Measurements from ENCODE around the gene BRK1.
A peak's percentile ranks its signal among the peaks of the same experiment; 100 is the strongest.
"Not testable (repeated sequence)": the region's sequence is repeated elsewhere in the genome, so short reads cannot be mapped to it uniquely, and the experiment has no call there.

BRK1 gene

DNA sequence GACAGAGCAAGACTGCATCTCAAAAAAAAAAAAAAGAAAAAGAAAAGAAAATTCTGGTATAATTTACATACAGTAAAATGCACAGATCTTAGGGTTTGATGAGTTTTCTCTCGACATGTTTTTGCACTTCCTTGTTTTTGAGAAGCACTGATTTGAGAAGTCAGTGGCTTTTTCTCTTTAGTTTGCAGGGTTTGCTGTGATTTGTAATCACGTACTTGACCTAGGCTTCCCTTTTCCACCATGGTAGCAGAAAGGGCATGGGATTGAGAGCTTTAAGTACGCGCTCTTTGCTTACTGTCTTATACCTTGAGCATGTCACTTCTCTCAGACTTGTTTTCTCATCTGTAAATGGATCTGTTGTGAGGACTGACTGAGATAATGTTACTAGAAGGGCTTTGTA lies 30.2 kb downstream of the BRK1 start:
- DNase-seq (ENCODE audit: low spot score) = no peak

DNA sequence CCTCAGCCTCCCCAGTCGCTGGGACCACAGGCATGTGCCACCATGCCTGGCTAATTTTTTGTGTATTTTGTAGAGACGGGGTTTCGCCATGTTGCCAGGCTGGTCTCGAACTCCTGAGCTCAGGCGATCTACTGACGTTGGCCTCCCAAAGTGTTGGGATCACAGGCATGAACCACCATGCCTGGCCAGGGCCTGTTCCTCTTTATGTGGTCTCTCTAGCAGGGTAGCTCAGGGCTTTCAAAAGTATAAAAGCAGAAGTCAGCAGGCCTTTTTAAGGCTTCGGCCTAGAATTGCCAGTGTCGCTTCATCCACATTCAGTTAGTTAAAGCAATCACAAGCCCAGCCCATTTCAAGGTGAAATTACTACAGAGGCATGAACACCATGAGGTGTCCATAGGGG lies 33.8 kb downstream of the BRK1 start:
- DNase-seq (ENCODE audit: low spot score) = no peak

- DNase-seq (ENCODE audit: low spot score) = no peak
These were observed 35.5 kb downstream of the BRK1 start for GRCh38 chr3:10150987-10151386.

GRCh38 chr3:10154335-10155122 lies 39.1 kb downstream of the BRK1 start:
- no peak for DNase-seq (ENCODE audit: low spot score)

DNA sequence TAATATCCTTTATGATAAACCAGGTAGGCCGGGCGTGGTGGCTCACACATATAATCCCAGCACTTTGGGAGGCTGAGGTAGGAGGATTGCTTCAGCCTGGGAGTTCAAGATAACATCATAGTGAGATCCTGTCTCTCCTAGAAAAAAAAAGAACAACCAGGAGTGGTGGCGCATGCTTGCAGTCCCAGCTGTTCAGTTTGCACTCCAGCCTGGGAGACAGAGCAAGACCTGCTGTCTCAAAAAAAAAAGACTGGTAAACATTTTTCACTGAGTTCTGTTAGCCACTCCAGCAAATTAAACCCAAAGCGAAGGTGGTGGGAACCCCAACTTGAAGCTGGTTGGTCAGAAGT lies 39.6 kb downstream of the BRK1 start:
- no peak for DNase-seq (ENCODE audit: low spot score)

DNA sequence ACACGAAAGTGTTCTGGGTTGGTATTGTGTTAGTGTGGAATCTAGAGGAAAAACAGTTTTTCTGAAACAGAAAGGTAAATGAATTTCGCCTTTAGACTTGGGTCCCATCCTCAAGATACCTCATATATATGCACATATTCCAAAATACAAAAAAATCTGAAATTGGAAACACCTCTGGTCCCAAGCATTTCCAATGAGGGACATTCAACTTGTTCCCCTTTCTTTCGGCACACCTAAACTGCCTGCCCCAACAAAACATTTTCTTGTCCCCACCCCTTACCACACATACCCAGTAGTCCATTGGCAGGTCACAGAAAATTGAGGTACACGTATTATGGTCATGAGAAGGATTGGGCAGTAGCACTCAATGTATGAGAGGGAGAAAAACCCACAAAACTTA lies 40.2 kb downstream of the BRK1 start:
- no peak for DNase-seq (ENCODE audit: low spot score)

GRCh38 chr3:10157031-10157430 lies 41.6 kb downstream of the BRK1 start:
- DNase-seq (ENCODE audit: low spot score) = no peak

DNA sequence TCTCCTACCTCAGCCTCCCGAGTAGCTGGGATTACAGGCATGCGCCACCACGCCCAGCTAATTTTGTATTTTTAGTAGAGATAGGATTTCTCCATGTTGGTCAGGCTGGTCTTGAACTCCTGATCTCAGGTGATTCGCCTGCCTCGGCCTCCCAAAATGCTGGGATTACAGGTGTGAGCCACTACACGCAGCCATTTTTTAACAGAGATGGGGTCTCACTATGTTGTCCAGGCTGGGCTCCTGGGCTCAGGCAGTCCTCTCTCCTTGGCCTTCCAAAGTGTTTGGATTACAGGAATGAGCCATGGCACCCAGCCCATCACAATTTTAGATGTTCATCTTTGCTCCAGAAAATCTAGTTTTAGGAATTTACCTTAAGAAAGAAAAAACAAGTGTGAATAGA lies 43.1 kb downstream of the BRK1 start:
- DNase-seq (ENCODE audit: low spot score) = not testable (repeated sequence)

DNA sequence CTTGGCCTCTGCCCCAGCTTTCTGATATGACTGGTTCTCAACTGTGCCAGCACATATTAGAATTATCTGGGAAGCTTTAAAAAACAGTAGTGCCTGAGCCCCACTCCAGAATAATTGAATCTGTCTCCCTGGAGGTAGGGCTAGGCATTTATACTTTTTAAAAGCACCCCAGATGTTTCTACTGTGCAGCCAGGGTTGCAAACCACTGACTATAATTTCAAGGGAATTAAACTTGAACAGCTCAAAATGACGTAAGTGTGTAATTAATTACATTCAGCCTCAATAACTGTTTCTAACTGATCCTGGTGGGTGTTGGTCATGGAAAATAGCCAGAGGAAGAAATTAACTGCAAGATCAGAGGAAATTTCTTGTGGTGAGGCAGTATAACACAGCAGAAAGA lies 44.9 kb downstream of the BRK1 start:
- DNase-seq (ENCODE audit: low spot score) = no peak

GRCh38 chr3:10160925-10161324 lies 45.5 kb downstream of the BRK1 start:
- DNase-seq (ENCODE audit: low spot score) = no peak

DNA sequence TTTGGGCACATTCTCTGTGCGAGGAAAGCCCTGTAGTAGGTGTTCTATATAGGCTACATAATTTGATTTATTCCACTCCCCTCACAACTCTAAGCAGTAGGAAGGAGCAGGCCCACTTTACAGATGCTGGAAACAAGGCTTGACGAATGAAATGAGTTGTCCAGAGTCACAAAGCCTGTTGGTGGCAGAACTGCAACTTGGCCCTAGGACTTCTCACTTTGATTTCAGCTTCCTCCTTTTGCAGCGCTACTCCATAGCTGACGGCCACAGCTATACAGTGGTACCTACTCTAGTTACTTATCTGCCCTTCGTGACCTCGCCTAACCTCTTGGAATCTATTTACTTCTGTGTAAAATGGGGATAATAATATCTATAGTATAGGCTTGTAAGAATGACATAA lies 46.7 kb downstream of the BRK1 start:
- no peak for DNase-seq (ENCODE audit: low spot score)

GRCh38 chr3:10164201-10164545 lies 48.7 kb downstream of the BRK1 start:
- not testable (repeated sequence) for DNase-seq (ENCODE audit: low spot score)

DNA sequence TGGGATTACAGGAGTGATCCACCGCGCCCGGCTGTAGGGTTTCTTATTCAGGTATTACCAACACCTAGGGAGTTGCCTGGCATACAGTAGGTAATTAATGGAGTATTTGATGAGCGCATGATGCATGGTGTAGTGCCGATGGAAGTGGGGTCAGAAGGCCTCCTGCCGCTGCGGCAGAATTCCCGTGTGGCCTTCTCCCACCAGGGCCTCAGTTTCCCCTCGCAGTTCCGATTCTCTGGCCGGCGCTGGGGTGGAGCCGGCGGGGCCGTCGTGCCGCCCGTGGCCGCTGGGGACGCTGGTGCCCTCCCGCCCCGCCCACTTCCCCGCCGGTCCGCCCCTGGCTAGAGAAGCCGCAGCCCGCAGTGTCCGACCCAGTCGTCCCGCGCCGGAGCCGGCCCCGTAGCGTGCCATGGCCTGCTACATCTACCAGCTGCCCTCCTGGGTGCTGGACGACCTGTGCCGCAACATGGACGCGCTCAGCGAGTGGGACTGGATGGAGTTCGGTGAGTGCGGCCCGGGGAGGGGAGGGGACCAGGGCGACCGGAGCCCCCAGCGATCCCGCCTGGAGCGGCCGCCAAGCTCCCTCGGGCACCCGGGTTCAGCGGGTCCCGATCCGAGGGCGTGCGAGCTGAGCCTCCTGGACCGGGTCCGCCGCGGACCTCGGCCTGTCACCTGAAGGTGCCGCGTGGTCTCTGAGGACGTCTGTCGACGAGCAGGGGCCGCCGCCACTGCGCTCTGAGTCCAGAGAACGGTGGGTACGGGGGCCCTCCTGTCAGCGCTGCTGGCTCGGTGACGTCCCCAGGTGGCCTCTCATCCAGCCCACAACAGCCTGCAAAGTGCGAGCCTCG lies 49.3 kb downstream of the BRK1 start, which contains the start of gene IRAK2:
IRAK2 (plus strand) TSS at position 374 of the 848 bp plus-strand sequence; CDS start at position 410, 36 bp downstream.
- peak; percentile 66 for DNase-seq (ENCODE audit: low spot score)

DNA sequence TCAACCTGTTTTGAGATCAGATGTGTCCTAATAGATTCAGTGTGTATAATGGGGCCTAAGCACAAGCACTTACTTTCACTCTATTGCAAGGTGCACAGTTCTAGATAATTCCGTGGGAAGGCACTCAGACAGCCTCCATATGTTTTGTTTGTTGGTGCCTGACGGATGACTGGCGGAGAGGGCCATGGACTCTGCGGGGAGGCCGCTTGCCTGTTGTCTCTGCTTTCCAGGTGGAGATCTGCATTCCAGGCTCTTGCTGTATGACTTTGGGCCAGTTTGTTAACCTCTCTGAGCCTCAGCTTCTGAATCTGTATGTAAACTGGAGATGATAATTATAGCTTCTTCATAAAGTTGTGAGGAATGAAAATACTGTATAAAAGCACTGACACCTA lies 50.7 kb downstream of the BRK1 start:
- no peak for DNase-seq (ENCODE audit: low spot score)

GRCh38 chr3:10169000-10169496 lies 53.6 kb downstream of the BRK1 start:
- no peak for DNase-seq (ENCODE audit: low spot score)

DNA sequence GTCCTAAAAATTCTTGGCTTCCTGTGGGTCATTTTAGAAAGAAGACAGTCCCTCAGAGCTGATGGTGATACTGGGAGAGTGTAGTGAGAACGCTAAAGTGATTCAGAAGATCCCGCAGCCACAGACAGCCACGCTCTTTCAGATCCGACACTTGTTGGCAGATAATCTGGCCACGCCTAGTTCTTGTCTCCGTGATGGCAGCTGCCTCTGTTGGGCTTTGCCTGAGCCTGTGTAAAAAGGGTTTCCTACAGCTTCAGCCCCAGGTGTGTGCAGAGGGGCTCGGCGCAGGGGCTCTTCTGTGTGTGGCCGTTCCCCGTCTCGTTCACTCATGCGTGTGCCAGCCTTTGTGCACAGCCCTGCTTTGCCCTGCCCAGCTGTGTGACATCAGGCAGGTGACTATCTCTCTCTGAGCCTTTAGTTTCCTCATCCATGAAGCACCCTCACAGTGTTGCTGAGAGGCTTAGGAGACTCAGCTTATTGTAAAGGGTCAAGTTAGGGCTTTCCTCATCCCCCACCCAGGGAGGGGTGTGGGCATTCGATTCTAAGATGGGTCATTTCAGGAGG lies 55.5 kb downstream of the BRK1 start:
- no peak for DNase-seq (ENCODE audit: low spot score)

- no peak for DNase-seq (ENCODE audit: low spot score)
These were observed 57.8 kb downstream of the BRK1 start for GRCh38 chr3:10173095-10173925.

- peak; percentile 81 for DNase-seq (ENCODE audit: low spot score)
These were observed 58.5 kb downstream of the BRK1 start for GRCh38 chr3:10173926-10174435.

- DNase-seq (ENCODE audit: low spot score) = not testable (repeated sequence)
These were observed 59.9 kb downstream of the BRK1 start for GRCh38 chr3:10175334-10175733.

DNA sequence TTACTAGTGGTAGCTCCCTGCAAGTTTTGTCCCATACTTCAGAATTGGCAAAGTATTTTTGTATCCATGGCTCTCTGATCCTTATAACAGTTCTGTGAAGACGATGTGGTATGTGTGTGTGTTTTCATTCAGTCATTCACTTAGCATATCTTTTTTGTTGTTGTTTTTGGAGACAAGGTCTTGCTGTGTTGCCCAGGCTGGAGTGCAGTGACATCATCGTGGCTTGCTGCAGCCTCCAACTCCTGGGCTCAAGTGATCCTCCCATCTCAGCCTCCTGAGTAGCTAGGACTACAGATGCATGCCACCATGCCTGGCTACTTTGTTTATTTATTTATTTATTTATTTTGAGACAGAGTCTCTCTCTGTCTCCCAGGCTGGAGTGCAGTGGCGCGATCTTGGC lies 60.7 kb downstream of the BRK1 start:
- not testable (repeated sequence) for DNase-seq (ENCODE audit: low spot score)
